Body of pancreas (tissue), 4 donors: ENCODE measurements around the gene CFAP53. TPM values are rescaled to one million over a fixed set of nuclear protein-coding genes. Genes with fewer than 3 reads are reported as not detected.

Experiments used
- ATAC-seq: fragments of 150-250 bp; one replicate; pipeline ENCODE4 v1.9.1; 2016
- DNase-seq, 4 donors: peaks; one replicate each; pipeline ENCODE4 v3.0.0-alpha.2; 2019
- H3K27ac ChIP-seq, 4 donors: fragments of 200-600 bp; sonication (generic); 1 replicate in 3 of 4; 2 replicates in 1 of 4; pipeline versions ENCODE4 v1.5.1 to v1.6.1; 2016 to 2019; ENCODE audit warnings: mild to moderate bottlenecking in 1 of 4, mixed read lengths in 1 of 4, moderate library complexity in 1 of 4
- H3K27me3 ChIP-seq, 2 donors: fragments of 200-600 bp; sonication (generic); one replicate each; pipeline ENCODE4 v1.6.0; 2016; ENCODE audit warnings: mild to moderate bottlenecking in 1 of 2
- H3K36me3 ChIP-seq, 2 donors: fragments of 200-600 bp; sonication (generic); replicated peaks in 1 of 2; 2 replicates each; pipeline ENCODE4 v1.5.1; 2016; ENCODE audit warnings: low read depth in 2 of 2; ENCODE audit not compliant: insufficient read depth in 1 of 2
- H3K4me1 ChIP-seq: fragments of 200-600 bp; sonication (generic); one replicate; pipeline ENCODE4 v1.6.0; 2016
- H3K4me3 ChIP-seq, 2 donors: fragments of 200-600 bp; sonication (generic); 1 replicate in 1 of 2; 2 replicates in 1 of 2; pipeline ENCODE4 v1.5.1; 2016 to 2019
- H3K9me3 ChIP-seq, 3 donors: fragments of 200-600 bp; sonication (generic); 1 replicate in 2 of 3; 2 replicates in 1 of 3; pipeline ENCODE4 v1.5.1; 2016
- POLR2A ChIP-seq, 3 donors: fragments of 450-650 bp; IDR thresholded peaks; one replicate each; pipeline ENCODE4 v1.6.1; 2016; ENCODE audit warnings: antibody characterized with exemption in 3 of 3, mild to moderate bottlenecking in 2 of 3
- WGBS, 2 donors: methylation state at CpG; one replicate each; pipeline ENCODE4 v1.1.5; 2017; 5-methylcytosine and 5-hydroxymethylcytosine counted together
- intact Hi-C: fragments of 100-400 bp; cut with DNase I; formaldehyde crosslinking; loops from one replicate; pipeline ENCODE4 v1.15.1; 2023
- small RNA-seq: library from RNA; depleted of rRNA; stranded (forward); fragments of <200 nt; gene quantifications from one replicate; pipeline ENCODE3, GENCODE V24; 2016
- total RNA-seq, 2 donors: library from RNA; depleted of rRNA; stranded (reverse); fragments of >200 nt; gene quantifications; one replicate each; pipeline ENCODE4 v1.1.0, GENCODE V29; 2016
- TF ChIP-seq, protein P1 (sequence below), 7 experiments: fragments of 450-650 bp in 4 of 7; fragments of 200-600 bp in 3 of 7; sonication (generic) in 3 of 7; IDR thresholded peaks; one replicate each; pipeline ENCODE4 v1.5.1; 2016 to 2019; ENCODE audit warnings: antibody characterized with exemption in 7 of 7

CFAP53 gene
- total RNA-seq, 2 donors from 2014 or later = 0.78 to 1.3 TPM

DNA sequence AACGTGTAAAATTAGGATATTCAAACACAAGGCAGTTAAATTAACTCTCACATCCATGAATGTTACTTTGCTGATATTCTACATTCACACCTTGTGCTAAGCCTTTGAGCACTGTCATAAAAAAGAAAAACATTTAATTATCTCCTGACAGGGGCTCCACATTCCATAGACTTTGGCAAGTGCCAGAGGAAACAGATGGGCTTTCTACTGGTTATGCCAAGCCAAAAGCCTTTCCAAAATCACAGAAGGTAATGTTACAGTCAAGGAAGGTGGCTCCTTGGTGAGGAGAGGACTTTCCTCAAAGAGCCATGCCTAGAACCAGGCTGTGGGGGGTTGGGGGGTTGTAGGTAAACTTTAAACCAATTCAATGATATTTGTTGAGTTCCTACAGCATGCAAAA, 83.8 kb downstream of the CFAP53 start:
- intact Hi-C loops = no loop called here
- no peaks in the 10 kb centered on the region for H3K27me3 ChIP-seq
- H3K27ac ChIP-seq = no peak overlapping the region
- H3K4me3 ChIP-seq = no peak overlapping the region
- ATAC-seq (no peak), DNase-seq (no peak)
- 12 to 16% methylated on average over 1 of the region's 1 CpG for WGBS, 2 donors
- H3K9me3 ChIP-seq = no peaks in the 10 kb centered on the region
- no peaks in the 10 kb centered on the region for H3K36me3 ChIP-seq
- TF ChIP-seq POLR2A (IDR thresholded peaks at IDR 0.05) = no peak
- H3K4me1 ChIP-seq = no peaks in the 10 kb centered on the region

DNA sequence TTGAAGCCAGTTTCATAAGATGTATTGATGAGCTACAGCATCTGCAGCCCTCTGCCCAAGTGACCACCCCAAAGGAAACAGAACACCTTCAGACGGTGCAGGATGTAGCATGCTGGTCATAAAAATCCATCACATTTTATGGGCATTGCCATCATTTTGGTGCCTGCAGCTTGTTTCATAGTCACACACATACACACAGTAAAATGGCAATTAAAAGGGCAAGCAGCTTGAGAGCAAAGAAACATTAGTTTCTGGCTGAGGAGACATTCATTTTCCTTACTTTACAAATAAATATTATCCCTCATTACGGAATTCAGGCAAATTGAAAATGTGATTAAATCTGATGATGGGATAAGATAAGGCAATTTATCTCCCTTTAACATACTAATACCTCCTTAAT, 84.7 kb downstream of the CFAP53 start:
- H3K4me3 ChIP-seq = no peak overlapping the region
- H3K27me3 ChIP-seq = no peaks in the 10 kb centered on the region
- TF ChIP-seq, protein P1, sequence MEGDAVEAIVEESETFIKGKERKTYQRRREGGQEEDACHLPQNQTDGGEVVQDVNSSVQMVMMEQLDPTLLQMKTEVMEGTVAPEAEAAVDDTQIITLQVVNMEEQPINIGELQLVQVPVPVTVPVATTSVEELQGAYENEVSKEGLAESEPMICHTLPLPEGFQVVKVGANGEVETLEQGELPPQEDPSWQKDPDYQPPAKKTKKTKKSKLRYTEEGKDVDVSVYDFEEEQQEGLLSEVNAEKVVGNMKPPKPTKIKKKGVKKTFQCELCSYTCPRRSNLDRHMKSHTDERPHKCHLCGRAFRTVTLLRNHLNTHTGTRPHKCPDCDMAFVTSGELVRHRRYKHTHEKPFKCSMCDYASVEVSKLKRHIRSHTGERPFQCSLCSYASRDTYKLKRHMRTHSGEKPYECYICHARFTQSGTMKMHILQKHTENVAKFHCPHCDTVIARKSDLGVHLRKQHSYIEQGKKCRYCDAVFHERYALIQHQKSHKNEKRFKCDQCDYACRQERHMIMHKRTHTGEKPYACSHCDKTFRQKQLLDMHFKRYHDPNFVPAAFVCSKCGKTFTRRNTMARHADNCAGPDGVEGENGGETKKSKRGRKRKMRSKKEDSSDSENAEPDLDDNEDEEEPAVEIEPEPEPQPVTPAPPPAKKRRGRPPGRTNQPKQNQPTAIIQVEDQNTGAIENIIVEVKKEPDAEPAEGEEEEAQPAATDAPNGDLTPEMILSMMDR (IDR thresholded peaks at IDR 0.05) = no peak
- TF ChIP-seq POLR2A (IDR thresholded peaks at IDR 0.05) = no peak
- H3K36me3 ChIP-seq = no peaks in the 10 kb centered on the region
- no peaks in the 10 kb centered on the region for H3K4me1 ChIP-seq
- H3K9me3 ChIP-seq = no peaks in the 10 kb centered on the region
- no peak for DNase-seq
- H3K27ac ChIP-seq = no peak overlapping the region
- intact Hi-C loops = no loop called here
- 52 to 58% methylated on average over 2 of the region's 2 CpGs for WGBS, 2 donors
- ATAC-seq = no peak

DNA sequence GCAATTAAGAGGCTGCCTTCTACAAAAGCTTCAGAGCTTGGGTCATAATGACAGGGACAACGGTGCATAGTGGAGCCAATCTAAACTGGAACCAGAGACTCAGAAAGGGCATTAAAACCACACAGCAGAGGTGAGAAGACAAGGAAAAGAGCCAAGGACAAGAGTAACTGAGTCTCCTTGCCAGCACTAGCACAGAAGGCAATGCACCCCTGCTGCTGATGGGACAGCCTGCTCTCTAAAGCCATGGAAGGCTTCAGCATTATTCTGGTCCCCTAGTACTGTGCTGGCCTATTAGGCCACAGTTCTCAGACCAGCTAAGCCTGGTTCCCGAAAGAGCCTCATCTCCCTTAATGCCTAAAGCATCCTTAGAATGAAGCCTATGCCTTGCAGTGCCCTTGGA, 86.8 kb downstream of the CFAP53 start:
- Histone ChIP-seq H3K4me1 (no peaks in the 10 kb centered on the region), H3K36me3 (no peaks in the 10 kb centered on the region), H3K27ac (no peak overlapping the region), H3K27me3 (no peaks in the 10 kb centered on the region), H3K9me3 (no peaks in the 10 kb centered on the region), H3K4me3 (no peak overlapping the region)
- TF ChIP-seq, protein P1 (IDR thresholded peaks at IDR 0.05) = no peak
- no peak for TF ChIP-seq POLR2A (IDR thresholded peaks at IDR 0.05)
- 85 to 91% methylated on average over 2 of the region's 2 CpGs for WGBS, 2 donors
- DNase-seq = no peak
- intact Hi-C loops = no loop called here
- ATAC-seq = no peak

DNA sequence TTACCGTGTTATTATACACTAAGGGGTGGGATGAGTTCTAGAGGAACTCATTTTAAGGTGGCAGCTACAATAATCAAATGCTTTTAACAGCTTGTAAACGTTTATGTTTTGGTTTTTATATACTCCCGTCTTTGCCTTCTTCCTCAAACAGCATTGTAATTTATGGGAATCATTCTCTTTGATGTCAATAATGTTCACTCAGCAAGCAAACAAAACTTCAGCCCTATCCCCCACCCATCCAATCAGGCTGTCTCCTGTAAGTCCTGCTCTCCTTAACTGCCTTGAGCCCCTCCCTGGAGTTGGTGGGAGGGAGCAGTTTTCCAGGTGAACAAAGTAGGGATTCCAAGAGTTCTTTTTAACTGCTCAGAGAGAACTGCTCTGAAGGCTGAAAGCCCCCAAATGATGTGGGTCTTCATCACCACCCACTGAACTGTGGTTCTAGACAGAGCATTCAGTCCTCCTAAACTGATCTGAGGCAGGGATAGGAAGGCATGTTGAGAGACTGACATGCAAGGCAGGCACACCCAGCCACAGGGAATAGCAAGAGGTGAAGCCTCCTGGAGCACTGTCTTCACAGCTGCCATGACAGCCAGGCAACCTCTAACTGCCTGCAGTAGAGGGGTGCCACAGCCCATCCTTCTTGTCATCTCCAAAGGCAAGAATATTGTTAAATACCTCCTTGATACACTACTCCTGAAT, 88.9 kb downstream of the CFAP53 start:
- H3K9me3 ChIP-seq = no peaks in the 10 kb centered on the region
- no peak overlapping the region for H3K27ac ChIP-seq
- H3K36me3 ChIP-seq = no peaks in the 10 kb centered on the region
- ATAC-seq (no peak), DNase-seq (no peak)
- intact Hi-C loops = no loop called here
- H3K4me3 ChIP-seq = no peak overlapping the region
- no peaks in the 10 kb centered on the region for H3K27me3 ChIP-seq
- no peak for TF ChIP-seq POLR2A (IDR thresholded peaks at IDR 0.05)
- TF ChIP-seq, protein P1 (IDR thresholded peaks at IDR 0.05) = no peak
- H3K4me1 ChIP-seq = no peaks in the 10 kb centered on the region
- 47 to 58% methylated on average over 3 of the region's 3 CpGs for whole genome bisulfite sequencing, 2 donors

Small RNA genes lying within 50 kb of the gene (small RNA-seq; reads per million reads assigned to genes)
- not detected for gene RN7SL310P

Other genes with a start within 250 kb of the CFAP53 start
- gene MYO5B, start 71.3 kb downstream of the CFAP53 start, total RNA-seq = 10 to 100 TPM; 17.1 to 18.2 TPM
- 10 to 100 TPM; 44.6 to 63.3 TPM for gene MBD1, start 15.0 kb upstream of the CFAP53 start, total RNA-seq
- 100 to 1,000 TPM in 1 of 2 donors, 10 to 100 TPM in 1; 80.7 to 109 TPM for gene CXXC1, start 21.2 kb upstream of the CFAP53 start, total RNA-seq
- under 1 TPM in 1 of 2 donors, not detected in 1; 0.52 TPM for gene SKA1, start 108.6 kb upstream of the CFAP53 start, total RNA-seq